GM18505 (cell line): ENCODE results near the gene KCNC4.

Experiments
- ATAC-seq: cut with Tn5 transposase; IDR thresholded peaks from one replicate; pipeline ENCODE4 v1.9.1; 2021; ENCODE audit not compliant: unreplicated experiment
- POLR2A ChIP-seq: IDR thresholded peaks from 4 replicates; pipeline ENCODE4 v1.6.1; 2011; ENCODE audit warnings: borderline replicate concordance; ENCODE audit not compliant: insufficient read depth, insufficient read length; ENCODE audit errors: extremely low read depth

The KCNC4 gene

GRCh38 chr1:110210604-110211495 is 736 bp downstream of the KCNC4 start:
- peak; percentile 34 for ATAC-seq
- TF ChIP-seq POLR2A: no peak

- no peak for TF ChIP-seq POLR2A
- no peak for ATAC-seq
These were observed 1.5 kb downstream of the KCNC4 start for GRCh38 chr1:110211496-110212168.

- no peak for ATAC-seq
- TF ChIP-seq POLR2A: no peak
These were observed 2.3 kb downstream of the KCNC4 start for GRCh38 chr1:110212169-110213142.

GRCh38 chr1:110213143-110213540 is 3.0 kb downstream of the KCNC4 start:
- ATAC-seq: no peak
- no peak for TF ChIP-seq POLR2A

- no peak for TF ChIP-seq POLR2A
- no peak for ATAC-seq
These were observed 4.6 kb downstream of the KCNC4 start for GRCh38 chr1:110214454-110215404.

- ATAC-seq: no peak
- TF ChIP-seq POLR2A: no peak
These were observed 5.8 kb downstream of the KCNC4 start for GRCh38 chr1:110215621-110216515.

- no peak for ATAC-seq
- no peak for TF ChIP-seq POLR2A
These were observed 6.8 kb downstream of the KCNC4 start for GRCh38 chr1:110216844-110217444.

- ATAC-seq: no peak
- TF ChIP-seq POLR2A: no peak
These were observed 8.0 kb downstream of the KCNC4 start for GRCh38 chr1:110218137-110218536.

- no peak for TF ChIP-seq POLR2A
- ATAC-seq: no peak
These were observed 8.6 kb downstream of the KCNC4 start for GRCh38 chr1:110218739-110219138.

- ATAC-seq: no peak
- TF ChIP-seq POLR2A: no peak
These were observed 10.2 kb downstream of the KCNC4 start for GRCh38 chr1:110220324-110220723.

GRCh38 chr1:110221119-110221518 is 11.0 kb downstream of the KCNC4 start:
- ATAC-seq: no peak
- no peak for TF ChIP-seq POLR2A
